Progenitor cell of endocrine pancreas (in vitro differentiated cells): Measurements from ENCODE around the gene HAND1. TPM values are rescaled to one million over a fixed set of nuclear protein-coding genes. Genes with fewer than 3 reads are reported as not detected.
"Not testable (repeated sequence)": the region's sequence is repeated elsewhere in the genome, so short reads cannot be mapped to it uniquely, and the experiment has no call there.

Experiments
- DNase-seq: peaks from one replicate; pipeline ENCODE4 v3.0.0; 2021; ENCODE audit warnings: low spot score; ENCODE audit not compliant: unreplicated experiment
- H3K27ac Mint-ChIP-seq: 2 replicates; pipeline ENCODE4 v1.8.0; 2021; ENCODE audit warnings: mild to moderate bottlenecking, moderate library complexity, mixed read lengths
- H3K27me3 Mint-ChIP-seq: 2 replicates; pipeline ENCODE4 v1.8.0; 2021; ENCODE audit warnings: mixed read lengths
- H3K36me3 Mint-ChIP-seq: 2 replicates; pipeline ENCODE4 v1.8.0; 2022; ENCODE audit warnings: mixed read lengths; ENCODE audit not compliant: insufficient read depth
- H3K4me1 Mint-ChIP-seq: 2 replicates; pipeline ENCODE4 v1.8.0; 2021; ENCODE audit warnings: low read depth, mixed read lengths
- H3K4me3 Mint-ChIP-seq: 2 replicates; pipeline ENCODE4 v1.8.0; 2021; ENCODE audit warnings: low read depth, mild to moderate bottlenecking, moderate library complexity, mixed read lengths
- H3K9me3 Mint-ChIP-seq: 2 replicates; pipeline ENCODE4 v1.8.0; 2021; ENCODE audit warnings: low read depth, mixed read lengths
- total RNA-seq: library from RNA; stranded (reverse); gene quantifications from 2 replicates; pipeline ENCODE4 v1.2.1, GENCODE V29; 2021
- TF ChIP-seq, protein P1 (sequence below): fragments of 200-600 bp; sonication (generic); IDR thresholded peaks from one replicate; pipeline ENCODE4 v1.5.0; 2021; ENCODE audit warnings: antibody characterized with exemption, mild to moderate bottlenecking; ENCODE audit not compliant: unreplicated experiment

The HAND1 gene
- total RNA-seq, 1 donor from 2014 or later = 0.48 TPM

DNA sequence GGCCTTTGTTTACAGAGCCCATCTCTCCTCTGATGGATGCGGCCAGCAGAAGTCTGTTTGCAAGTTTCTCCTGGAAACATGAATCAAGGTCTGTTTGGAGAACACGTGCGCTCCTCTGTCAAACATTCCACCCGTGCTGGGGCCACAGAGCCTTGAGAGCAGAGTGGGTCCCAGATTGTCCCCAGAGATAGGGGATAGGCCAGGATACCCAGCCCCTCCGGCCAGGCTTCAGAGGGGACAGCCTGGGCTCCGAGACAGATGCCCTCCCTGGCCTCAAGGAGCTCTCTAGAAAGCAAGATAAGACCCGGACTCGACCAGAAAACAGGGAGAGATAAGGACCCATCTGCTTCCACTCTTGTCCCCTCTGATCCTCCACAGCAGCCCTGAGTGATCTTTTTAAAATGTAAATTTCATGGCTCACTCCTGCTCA lies 40.4 kb upstream of the HAND1 start:
- H3K27ac Mint-ChIP-seq = no peak overlapping the region
- H3K4me3 Mint-ChIP-seq = no peak overlapping the region

DNA sequence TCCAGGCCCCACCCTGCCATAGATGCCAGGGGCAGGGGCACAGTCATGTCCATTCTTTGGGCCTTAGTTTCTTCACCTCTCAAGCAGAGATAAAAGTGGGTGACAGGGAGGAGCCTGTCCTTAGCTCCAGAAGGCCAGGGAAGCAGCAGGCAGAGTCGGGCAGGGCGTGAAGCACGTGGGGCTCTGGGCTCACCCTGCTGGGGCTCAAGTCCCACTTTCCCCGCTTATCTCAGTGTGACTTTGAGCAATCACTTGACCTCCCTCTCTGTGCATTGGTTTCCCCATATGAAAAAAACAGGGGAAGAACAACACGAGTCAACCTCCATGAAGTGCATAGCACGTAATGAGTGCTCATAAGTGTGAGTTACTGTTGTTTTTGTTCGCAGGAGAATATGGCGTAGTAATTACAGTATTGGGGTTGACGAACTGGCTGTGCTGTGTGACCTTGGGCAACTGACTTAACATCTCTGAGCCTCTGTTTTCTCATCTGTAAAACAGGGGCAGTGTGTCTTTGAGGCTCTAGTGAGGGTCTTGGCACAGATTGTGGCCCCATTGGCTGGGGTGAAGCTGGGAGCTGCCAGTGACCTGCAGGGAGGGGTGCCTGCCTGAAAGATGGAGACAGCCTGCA lies 39.9 kb upstream of the HAND1 start:
- no peak overlapping the region for H3K27ac Mint-ChIP-seq
- H3K9me3 Mint-ChIP-seq = no peaks in the 10 kb centered on the region
- H3K4me3 Mint-ChIP-seq = no peak overlapping the region
- TF ChIP-seq, protein P1, sequence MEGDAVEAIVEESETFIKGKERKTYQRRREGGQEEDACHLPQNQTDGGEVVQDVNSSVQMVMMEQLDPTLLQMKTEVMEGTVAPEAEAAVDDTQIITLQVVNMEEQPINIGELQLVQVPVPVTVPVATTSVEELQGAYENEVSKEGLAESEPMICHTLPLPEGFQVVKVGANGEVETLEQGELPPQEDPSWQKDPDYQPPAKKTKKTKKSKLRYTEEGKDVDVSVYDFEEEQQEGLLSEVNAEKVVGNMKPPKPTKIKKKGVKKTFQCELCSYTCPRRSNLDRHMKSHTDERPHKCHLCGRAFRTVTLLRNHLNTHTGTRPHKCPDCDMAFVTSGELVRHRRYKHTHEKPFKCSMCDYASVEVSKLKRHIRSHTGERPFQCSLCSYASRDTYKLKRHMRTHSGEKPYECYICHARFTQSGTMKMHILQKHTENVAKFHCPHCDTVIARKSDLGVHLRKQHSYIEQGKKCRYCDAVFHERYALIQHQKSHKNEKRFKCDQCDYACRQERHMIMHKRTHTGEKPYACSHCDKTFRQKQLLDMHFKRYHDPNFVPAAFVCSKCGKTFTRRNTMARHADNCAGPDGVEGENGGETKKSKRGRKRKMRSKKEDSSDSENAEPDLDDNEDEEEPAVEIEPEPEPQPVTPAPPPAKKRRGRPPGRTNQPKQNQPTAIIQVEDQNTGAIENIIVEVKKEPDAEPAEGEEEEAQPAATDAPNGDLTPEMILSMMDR = no peak
- DNase-seq = no peak
- peaks cover 65% of the 10 kb centered on the region for H3K27me3 Mint-ChIP-seq
- H3K4me1 Mint-ChIP-seq = peaks cover 3% of the 10 kb centered on the region
- no peaks in the 10 kb centered on the region for H3K36me3 Mint-ChIP-seq

More for the DNA sequence above, 40.4 kb upstream of the HAND1 start:
- Mint-ChIP-seq H3K27me3 (peaks cover 68% of the 10 kb centered on the region), H3K9me3 (no peaks in the 10 kb centered on the region), H3K36me3 (no peaks in the 10 kb centered on the region), H3K4me1 (peaks cover 3% of the 10 kb centered on the region)
- DNase-seq = no peak
- TF ChIP-seq, protein P1 = no peak

DNA sequence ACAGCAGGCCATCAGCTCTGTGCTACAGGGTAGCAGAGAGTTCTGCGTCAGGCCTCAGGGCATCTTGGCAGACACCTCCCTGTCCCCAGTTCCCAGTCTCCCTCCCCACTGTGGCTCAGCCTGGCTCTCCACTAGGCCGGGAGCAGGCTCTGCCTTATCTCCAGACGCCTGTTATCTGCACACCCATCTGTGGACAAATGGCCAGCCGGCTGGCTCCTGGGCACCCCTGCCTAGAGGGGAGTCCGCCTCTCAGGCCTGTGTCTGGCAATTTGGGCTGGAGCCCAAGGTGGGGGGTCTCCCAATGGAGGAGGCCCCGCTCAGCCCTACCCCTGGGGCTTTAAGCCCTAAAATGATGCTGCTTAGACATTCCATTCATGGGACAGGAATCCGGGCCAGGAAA lies 39.2 kb upstream of the HAND1 start:
- Mint-ChIP-seq H3K4me3 (no peak overlapping the region), H3K27me3 (peaks cover 60% of the 10 kb centered on the region), H3K36me3 (no peaks in the 10 kb centered on the region), H3K27ac (no peak overlapping the region), H3K9me3 (no peaks in the 10 kb centered on the region), H3K4me1 (peaks cover 3% of the 10 kb centered on the region)
- TF ChIP-seq, protein P1 = no peak
- no peak for DNase-seq

DNA sequence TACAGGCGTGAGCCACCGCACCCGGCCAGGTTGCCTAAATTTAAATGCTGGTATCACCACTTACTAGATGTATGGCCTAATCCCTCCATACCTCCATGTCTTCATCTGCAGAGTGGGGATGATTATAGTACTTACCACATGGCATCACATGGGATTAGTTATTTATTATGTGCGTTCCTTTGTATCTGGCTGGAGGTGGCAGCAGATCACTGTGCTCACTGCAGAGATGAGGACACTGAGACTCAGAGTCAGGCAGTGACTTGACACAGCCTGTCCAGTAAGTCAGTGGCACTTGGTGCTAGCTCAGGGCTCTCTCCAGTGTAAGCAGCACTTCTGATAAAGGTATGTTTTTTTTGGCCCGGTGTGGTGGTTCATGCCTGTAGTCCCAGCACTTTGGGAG lies 38.4 kb upstream of the HAND1 start:
- Mint-ChIP-seq H3K4me3 (no peak overlapping the region), H3K4me1 (peaks cover 3% of the 10 kb centered on the region), H3K36me3 (no peaks in the 10 kb centered on the region), H3K9me3 (no peaks in the 10 kb centered on the region), H3K27me3 (peaks cover 58% of the 10 kb centered on the region), H3K27ac (no peak overlapping the region)
- TF ChIP-seq, protein P1 = no peak
- DNase-seq = no peak

DNA sequence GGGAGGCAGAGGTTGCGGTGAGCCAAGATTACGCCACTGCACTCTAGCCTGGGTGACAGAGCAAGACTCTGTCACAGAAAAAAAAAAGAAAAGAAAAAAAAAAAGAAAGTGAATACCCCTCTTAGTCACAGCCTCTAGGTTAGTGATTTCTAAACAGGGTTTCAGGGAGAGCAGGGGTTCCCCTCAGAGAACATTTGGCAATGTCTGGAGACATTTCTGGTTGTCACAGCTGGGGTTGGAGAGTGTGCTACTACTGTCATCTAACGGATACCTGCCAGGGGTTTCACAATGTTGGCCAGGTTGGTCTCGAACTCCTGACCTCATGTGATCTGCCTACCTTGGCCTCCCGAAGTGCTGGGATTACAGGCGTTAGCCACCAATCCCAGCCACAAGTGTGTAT lies 37.5 kb upstream of the HAND1 start:
- H3K4me1 Mint-ChIP-seq, H3K9me3 Mint-ChIP-seq, H3K36me3 Mint-ChIP-seq, H3K27ac Mint-ChIP-seq, DNase-seq, H3K4me3 Mint-ChIP-seq: not testable (repeated sequence)
- H3K27me3 Mint-ChIP-seq = peaks cover 56% of the 10 kb centered on the region

DNA sequence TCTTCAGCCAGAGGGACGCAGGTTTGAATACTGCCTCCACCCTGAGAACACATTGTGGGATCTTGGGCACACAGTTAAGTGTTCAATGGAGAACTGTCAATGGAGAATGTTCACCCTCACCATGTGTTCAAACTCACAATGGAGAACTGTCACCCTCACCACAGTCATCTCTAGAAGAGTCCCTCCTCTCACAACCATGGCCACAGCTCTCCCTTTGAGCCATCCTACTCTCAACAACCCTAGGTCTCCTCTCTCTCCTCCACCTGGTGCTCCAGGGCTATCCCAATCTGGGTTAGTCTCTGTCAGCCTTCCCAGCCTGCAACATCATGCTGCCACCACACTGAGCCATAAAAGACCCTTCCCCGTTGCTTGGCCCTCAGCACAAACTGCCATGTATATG lies 36.3 kb upstream of the HAND1 start:
- Mint-ChIP-seq H3K4me1 (peaks cover 7% of the 10 kb centered on the region), H3K9me3 (no peaks in the 10 kb centered on the region), H3K4me3 (no peak overlapping the region), H3K27ac (no peak overlapping the region), H3K27me3 (peaks cover 53% of the 10 kb centered on the region), H3K36me3 (no peaks in the 10 kb centered on the region)
- TF ChIP-seq, protein P1 = no peak
- no peak for DNase-seq
